HCEC 1CT (cell line): ENCODE results near the gene TEX38.
"Not testable (repeated sequence)": the region's sequence is repeated elsewhere in the genome, so short reads cannot be mapped to it uniquely, and the experiment has no call there.

Experiments
- DNase-seq: peaks from one replicate; pipeline ENCODE4 v3.0.0-alpha.2; 2017

TEX38 gene

DNA sequence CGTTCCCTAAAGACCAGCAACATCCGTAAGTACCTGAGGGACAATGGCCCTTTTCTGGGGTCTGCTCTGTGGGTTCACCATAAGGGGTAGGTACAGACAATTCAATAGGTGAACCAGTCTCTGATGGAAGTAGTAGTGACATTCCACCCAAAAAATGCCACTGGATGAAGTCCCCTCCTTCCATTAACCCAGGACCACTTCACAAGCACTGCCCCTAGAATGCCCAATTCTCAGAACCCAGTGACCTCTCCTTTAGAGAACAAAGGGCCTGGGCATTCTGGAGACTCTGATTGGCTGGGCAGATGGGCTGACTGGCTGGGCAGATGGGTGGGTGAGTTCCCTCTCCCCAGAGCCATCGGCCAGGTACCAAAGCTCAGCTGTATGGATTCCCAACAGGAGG lies at the start of gene TEX38:
Gene TEX38, plus strand, starts transcription at position 301 of the 400 bp plus-strand sequence. Its CDS starts 81 bp downstream, at position 382.
- no peak for DNase-seq

DNA sequence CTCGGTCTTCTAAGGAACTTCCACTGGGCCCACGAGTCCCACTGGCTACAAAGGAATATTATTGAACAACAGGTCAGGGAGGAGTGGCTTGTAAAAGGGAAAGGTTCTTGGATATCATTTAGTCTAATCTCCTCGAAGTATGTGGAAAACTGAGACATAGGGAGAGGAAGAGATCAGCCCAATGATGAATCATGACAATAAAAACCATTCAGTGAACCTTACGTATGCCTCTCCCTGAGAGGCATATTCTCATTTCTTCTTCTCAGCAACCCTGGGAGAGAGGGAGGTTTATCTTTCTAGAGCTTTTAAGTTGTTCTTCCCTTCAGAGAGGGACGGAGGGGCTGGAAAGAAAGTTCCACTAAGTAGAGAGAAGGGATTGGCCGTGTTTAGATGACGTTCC lies 49.7 kb upstream of the TEX38 start:
- peak; percentile 29 for DNase-seq

GRCh38 chr1:46622344-46622743 lies 49.3 kb upstream of the TEX38 start:
- peak; percentile 34 for DNase-seq

GRCh38 chr1:46623743-46624644 lies 47.7 kb upstream of the TEX38 start:
- no peak for DNase-seq

DNA sequence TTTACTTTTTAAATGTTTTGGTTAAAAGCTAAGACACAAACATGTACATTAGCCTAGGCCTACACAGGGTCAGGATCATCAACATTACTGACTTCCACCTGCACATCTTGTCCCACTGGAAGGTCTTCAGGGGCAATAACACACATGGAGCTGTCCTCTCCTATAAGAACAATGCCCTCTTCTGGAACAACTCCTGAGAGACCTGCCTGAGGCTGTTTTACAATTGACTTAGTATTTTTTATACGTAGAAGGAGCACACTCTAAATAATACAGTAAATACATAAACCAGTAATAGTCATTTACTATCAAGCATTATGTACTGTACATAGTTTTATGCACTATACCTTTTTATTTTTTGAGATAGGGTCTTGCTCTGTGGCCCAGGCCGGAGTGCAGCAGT lies 40.9 kb upstream of the TEX38 start:
- no peak for DNase-seq

GRCh38 chr1:46635205-46635604 lies 36.4 kb upstream of the TEX38 start:
- DNase-seq = no peak

GRCh38 chr1:46637444-46638083 lies 34.1 kb upstream of the TEX38 start:
- no peak for DNase-seq

- DNase-seq = no peak
These were observed 32.7 kb upstream of the TEX38 start for GRCh38 chr1:46638921-46639320.

DNA sequence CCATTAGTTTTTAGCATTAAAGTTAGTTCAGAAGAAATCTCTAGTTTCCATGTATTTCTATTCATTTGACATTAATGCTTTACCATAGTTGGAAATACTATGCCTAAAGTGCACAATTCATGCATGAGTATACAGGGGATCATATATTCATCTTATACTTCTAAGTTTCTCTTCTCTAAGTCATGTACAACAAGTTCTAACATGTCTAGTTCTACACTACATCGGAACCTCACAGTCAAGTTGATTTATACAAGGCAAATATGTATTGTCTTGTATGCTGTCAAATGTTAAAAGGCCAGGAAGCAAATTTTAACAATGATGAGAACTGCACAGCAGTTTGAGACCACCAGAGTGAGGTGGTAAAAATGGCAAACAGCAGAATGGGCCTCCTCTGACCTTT lies 32.1 kb upstream of the TEX38 start:
- DNase-seq = no peak

- DNase-seq = no peak
These were observed 29.5 kb upstream of the TEX38 start for GRCh38 chr1:46642115-46642680.

GRCh38 chr1:46643368-46643775 lies 28.3 kb upstream of the TEX38 start:
- DNase-seq = peak; percentile 84

- no peak for DNase-seq
These were observed 25.8 kb upstream of the TEX38 start for GRCh38 chr1:46645815-46646214.

DNA sequence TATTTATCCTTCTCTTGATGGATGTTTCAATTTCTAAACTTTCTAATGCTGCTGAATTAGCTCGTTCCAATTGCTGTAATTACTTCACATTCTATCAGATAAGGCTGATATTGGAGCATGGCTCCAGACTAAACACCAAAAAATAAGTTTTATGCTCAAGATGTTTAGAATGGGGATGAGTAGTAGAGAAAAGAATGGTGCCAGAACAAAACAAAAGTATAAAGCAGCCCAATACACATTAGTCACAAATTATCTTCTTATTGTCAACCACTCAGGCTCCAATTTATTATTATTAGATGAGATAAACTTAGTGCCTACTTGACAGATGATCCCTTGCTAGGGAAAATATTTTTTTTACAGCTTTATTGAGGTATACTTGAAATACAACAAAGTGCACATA lies 25.3 kb upstream of the TEX38 start:
- no peak for DNase-seq

DNA sequence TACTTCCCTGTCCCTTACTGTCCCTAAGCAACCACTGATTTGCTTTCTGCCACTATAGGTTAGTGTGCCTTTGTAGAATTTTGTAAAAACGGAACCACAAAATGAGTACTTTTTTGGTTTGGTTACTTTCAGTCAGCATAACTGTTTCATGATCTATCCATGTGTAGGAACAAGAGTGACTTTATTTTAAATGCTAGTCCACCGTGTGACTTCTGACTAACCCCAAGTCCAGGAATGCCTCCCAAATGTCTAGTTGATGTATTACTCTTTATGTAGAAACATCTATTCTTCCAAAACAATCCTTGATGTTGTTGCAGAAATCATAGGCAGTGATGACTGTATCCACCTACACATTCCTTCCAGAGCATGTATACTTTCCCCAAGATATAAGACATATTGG lies 24.8 kb upstream of the TEX38 start:
- no peak for DNase-seq

DNA sequence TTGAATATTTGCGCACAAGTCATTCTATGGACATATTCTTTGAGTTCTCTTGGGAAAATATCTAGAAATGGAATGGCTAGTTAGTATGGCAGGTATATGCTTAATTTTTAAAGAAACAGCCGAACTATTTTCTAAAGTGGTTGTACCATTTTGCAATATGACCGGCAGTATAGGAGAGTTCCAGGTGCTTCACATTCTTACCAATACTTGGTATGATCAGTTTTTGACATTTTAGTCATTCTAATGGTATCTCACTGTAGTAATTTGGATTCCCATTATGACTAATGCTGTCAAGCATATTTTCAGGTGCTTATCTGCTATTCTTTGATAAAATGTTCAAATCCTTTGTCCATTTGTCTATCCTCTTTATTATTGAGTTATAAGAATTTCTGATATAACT lies 24.0 kb upstream of the TEX38 start:
- DNase-seq = no peak

GRCh38 chr1:46649764-46650163 lies 21.9 kb upstream of the TEX38 start:
- DNase-seq = no peak

GRCh38 chr1:46650491-46650890 lies 21.2 kb upstream of the TEX38 start:
- DNase-seq = no peak

GRCh38 chr1:46651152-46651551 lies 20.5 kb upstream of the TEX38 start:
- not testable (repeated sequence) for DNase-seq

DNA sequence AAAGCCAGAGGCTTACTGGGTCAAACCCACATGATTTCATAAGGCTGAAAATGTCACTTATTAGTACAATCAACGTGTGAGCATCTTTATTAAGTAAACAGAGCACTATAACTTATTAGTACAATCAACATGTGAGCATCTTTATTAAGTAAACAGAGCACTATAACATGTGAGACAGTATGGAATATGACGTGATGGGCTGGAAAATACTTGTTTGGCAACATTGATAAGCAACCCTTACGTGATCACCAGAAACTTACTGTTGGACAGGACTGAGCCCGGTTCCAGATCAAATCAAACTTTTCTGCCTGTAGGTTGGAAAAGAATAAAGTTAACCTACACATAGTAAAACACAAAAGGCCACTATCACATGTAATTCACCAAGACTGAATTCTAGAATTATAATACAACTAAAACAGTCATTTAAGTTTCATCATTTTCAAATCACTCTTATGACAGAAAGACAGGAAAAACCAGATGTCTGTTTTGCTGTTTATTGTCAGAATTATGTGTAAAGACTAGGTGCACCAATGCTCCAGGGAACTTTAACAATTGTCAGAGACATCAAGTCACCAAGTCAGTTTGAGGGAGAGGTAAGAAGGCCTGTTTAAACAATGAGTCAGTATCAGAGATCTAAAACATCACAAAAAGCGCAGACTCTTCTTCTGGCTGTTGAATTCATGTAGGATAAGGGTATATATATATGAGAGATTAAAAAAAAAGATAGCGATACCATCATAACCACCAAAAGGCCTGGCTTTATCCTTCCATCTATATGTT lies 19.1 kb upstream of the TEX38 start:
- no peak for DNase-seq

GRCh38 chr1:46653405-46653958 lies 18.2 kb upstream of the TEX38 start:
- DNase-seq = peak; percentile 59

DNA sequence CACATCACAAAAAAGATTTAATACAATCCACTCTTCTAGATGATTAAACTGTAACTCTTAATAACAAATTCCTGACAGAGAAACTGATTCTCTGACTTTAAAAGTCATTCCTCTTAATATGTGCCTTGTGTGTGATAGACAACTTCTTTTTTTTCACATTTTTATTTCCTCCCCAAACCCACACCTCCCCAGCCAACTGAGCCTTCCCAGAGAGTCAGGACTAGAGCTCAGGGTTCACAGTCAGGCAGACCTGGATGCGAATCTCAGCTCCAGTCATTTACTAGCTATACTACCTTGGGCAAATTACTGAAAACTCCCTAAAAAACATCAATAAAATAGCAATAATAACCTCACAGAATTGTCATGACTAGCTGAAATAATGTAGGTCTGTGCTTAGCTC lies 17.6 kb upstream of the TEX38 start:
- no peak for DNase-seq

GRCh38 chr1:46654698-46655097 lies 17.0 kb upstream of the TEX38 start:
- DNase-seq = not testable (repeated sequence)

DNA sequence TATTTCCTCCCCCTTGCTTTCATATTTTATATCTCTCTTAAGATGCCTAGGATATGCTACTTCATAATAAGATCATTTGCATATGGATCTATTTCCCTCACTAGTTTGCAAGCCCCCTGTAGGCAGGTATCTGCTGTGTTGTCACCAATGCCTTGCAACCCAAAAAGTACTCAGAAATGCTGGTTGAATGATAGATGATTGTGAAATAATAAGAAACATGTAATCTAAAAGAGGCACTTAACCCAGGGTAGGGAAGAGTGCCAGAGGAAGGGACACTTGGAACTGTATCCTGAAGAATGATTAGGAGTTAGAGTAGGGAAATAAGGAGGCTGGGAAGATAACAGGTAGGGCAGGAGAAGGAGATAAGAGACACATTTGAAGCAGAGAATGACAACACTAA lies 15.8 kb upstream of the TEX38 start:
- no peak for DNase-seq
